CD4-positive, alpha-beta T cell treated with Interleukin-17A for 1 hour (primary cell): ENCODE data around the gene SEC24D.
"Not testable (repeated sequence)": the region's sequence is repeated elsewhere in the genome, so short reads cannot be mapped to it uniquely, and the experiment has no call there.

ENCODE experiments used
- DNase-seq: peaks from one replicate; pipeline ENCODE4 v3.0.0-alpha.2; 2020

Gene SEC24D

GRCh38 chr4:118810991-118811764, 24.7 kb downstream of the SEC24D start:
- DNase-seq: no peak

GRCh38 chr4:118807659-118808058, 28.3 kb downstream of the SEC24D start:
- DNase-seq: no peak

- no peak for DNase-seq
These were observed 32.7 kb downstream of the SEC24D start for GRCh38 chr4:118803253-118803652.

- no peak for DNase-seq
These were observed 33.9 kb downstream of the SEC24D start for GRCh38 chr4:118801895-118802575.

- no peak for DNase-seq
These were observed 36.5 kb downstream of the SEC24D start for GRCh38 chr4:118799231-118799942.

- no peak for DNase-seq
These were observed 37.3 kb downstream of the SEC24D start for GRCh38 chr4:118798658-118799057.

GRCh38 chr4:118797558-118798142, 38.3 kb downstream of the SEC24D start:
- no peak for DNase-seq

GRCh38 chr4:118791690-118792446, 44.1 kb downstream of the SEC24D start:
- not testable (repeated sequence) for DNase-seq

GRCh38 chr4:118790544-118790943, 45.4 kb downstream of the SEC24D start:
- DNase-seq: no peak

- DNase-seq: no peak
These were observed 47.0 kb downstream of the SEC24D start for GRCh38 chr4:118788911-118789310.

GRCh38 chr4:118787844-118788380, 48.0 kb downstream of the SEC24D start:
- DNase-seq: no peak

- DNase-seq: no peak
These were observed 51.1 kb downstream of the SEC24D start for GRCh38 chr4:118784776-118785175.

GRCh38 chr4:118783887-118784286, 52.0 kb downstream of the SEC24D start:
- no peak for DNase-seq

- DNase-seq: not testable (repeated sequence)
These were observed 53.0 kb downstream of the SEC24D start for GRCh38 chr4:118782886-118783285.

GRCh38 chr4:118777649-118778048, 58.3 kb downstream of the SEC24D start:
- not testable (repeated sequence) for DNase-seq

- DNase-seq: not testable (repeated sequence)
These were observed 58.8 kb downstream of the SEC24D start for GRCh38 chr4:118776955-118777640.

- DNase-seq: no peak
These were observed 59.6 kb downstream of the SEC24D start for GRCh38 chr4:118776157-118776954.

GRCh38 chr4:118775405-118775804, 60.5 kb downstream of the SEC24D start:
- no peak for DNase-seq

- no peak for DNase-seq
These were observed 60.9 kb downstream of the SEC24D start for GRCh38 chr4:118774989-118775388.

GRCh38 chr4:118774321-118774720, 61.6 kb downstream of the SEC24D start:
- no peak for DNase-seq

GRCh38 chr4:118773429-118773792, 62.5 kb downstream of the SEC24D start:
- DNase-seq: no peak
